Kidney (tissue), 14 donors: ENCODE measurements around the gene MRPL33. TPM values are rescaled to one million over a fixed set of nuclear protein-coding genes. Genes with fewer than 3 reads are reported as not detected.

Experiments
- DNase-seq, 5 donors: peaks; one replicate each; pipeline ENCODE4 v3.0.0-alpha.2; 2013 to 2020
- FAIRE-seq: peaks from 2 replicates; lab custom pipeline; 2012; peaks lifted over from hg19 to GRCh38; lab: Jason Lieb, UNC
- H3K27ac ChIP-seq, 2 donors: one replicate each; pipeline ENCODE4 v1.7.0; 2013; ENCODE audit warnings: low read depth in 2 of 2, low read length in 2 of 2, inconsistent platforms in 1 of 2
- H3K27me3 ChIP-seq: one replicate; pipeline ENCODE4 v1.7.1; 2013; ENCODE audit warnings: low read length, inconsistent platforms; ENCODE audit not compliant: control insufficient read depth, insufficient read depth
- H3K36me3 ChIP-seq, 3 donors: one replicate each; pipeline versions ENCODE4 v1.7.0 to v1.7.1; 2013; ENCODE audit warnings: low read length in 3 of 3, control low read depth in 1 of 3, inconsistent platforms in 1 of 3; ENCODE audit not compliant: insufficient read depth in 3 of 3, control insufficient read depth in 2 of 3
- H3K4me1 ChIP-seq, 3 donors: one replicate each; pipeline versions ENCODE4 v1.7.0 to v1.7.1; 2013; ENCODE audit warnings: low read length in 3 of 3, inconsistent platforms in 1 of 3, low read depth in 1 of 3; ENCODE audit not compliant: control insufficient read depth in 2 of 3, insufficient read depth in 2 of 3
- H3K4me3 ChIP-seq, 3 donors: one replicate each; pipeline versions ENCODE4 v1.7.0 to v1.8.1; 2013; ENCODE audit warnings: low read length in 3 of 3, control low read depth in 1 of 3, inconsistent platforms in 1 of 3
- H3K9ac ChIP-seq, 3 donors: one replicate each; pipeline versions ENCODE4 v1.7.0 to v1.7.1; 2013; ENCODE audit warnings: low read length in 3 of 3, control low read depth in 1 of 3, inconsistent platforms in 1 of 3
- H3K9me3 ChIP-seq, 3 donors: one replicate each; pipeline versions ENCODE4 v1.7.0 to v1.7.1; 2013; ENCODE audit warnings: low read length in 3 of 3, control low read depth in 1 of 3, inconsistent platforms in 1 of 3; ENCODE audit not compliant: control insufficient read depth in 2 of 3, insufficient read depth in 1 of 3
- intact Hi-C: fragments of 100-400 bp; cut with DNase I; formaldehyde crosslinking; loops from one replicate; pipeline ENCODE4 v1.11.1; 2022
- polyA plus RNA-seq: library from polyadenylated mRNA; stranded (reverse); fragments of 350-450 nt; fragmentation: Illumina TruSeq; extraction: RNeasy Lipid Tissue Mini Kit (QIAGEN cat#74804); gene quantifications from one replicate; pipeline ENCODE4 v1.2.3, GENCODE V29; 2014; ENCODE audit warnings: low read depth, low replicate concordance; ENCODE audit not compliant: insufficient read depth
- total RNA-seq: library from RNA; stranded (reverse); fragmentation: NEBNext Ultra II Directional; extraction: Animal tissue kit (Norgen Biotek cat#: 25700); gene quantifications from one replicate; pipeline ENCODE4 v1.2.1, GENCODE V29; 2021
- TF ChIP-seq, protein P1 (sequence below): IDR thresholded peaks from 3 replicates; pipeline ENCODE4 v1.5.1; 2012; ENCODE audit warnings: mild to moderate bottlenecking, moderate library complexity, borderline replicate concordance; ENCODE audit not compliant: insufficient read depth; ENCODE audit errors: extremely low read depth
- donor health status: control.
- donor health status: control.
- donor health status: control.
- donor health status: control.
- donor health status: control.
- donor health status: DM: yes; HTN: yes; CAD: no.
- donor health status: Normal renal cell carcinoma (clear cell type).

Gene MRPL33
- total and polyA plus RNA-seq, 2 donors from 2014 or later = 107 to 312 TPM

DNA sequence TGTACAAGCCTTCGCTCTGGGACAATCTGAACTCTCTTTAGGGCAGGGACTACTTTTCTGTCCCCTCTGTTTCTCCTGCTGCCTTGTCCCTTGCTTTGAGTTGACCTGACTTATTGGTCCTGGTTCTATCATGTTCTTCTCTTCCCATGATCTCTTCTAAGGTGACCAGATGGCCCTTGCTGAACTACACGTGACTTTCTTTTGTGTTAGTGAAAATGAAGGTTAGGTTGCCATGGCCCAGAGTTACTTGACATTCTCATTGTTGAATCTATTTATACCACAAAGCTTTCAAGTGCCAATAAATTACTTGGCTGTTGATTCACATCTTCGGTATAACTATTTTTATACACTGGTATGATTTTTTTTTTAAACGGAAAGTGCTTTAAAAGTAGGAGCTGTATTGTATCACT, 24.4 kb downstream of the MRPL33 start:
- intact Hi-C loops = no loop called here
- Histone ChIP-seq H3K36me3 (no peaks in the 10 kb centered on the region), H3K27ac (peak overlapping the region; percentile 3 to 61), H3K27me3 (no peaks in the 10 kb centered on the region), H3K4me1 (peaks cover 0 to 10% (median 6%) of the 10 kb centered on the region in 3 donors), H3K4me3 (peak overlapping the region in 1 of 3 donors; percentile 7), H3K9ac (no peak overlapping the region), H3K9me3 (no peaks in the 10 kb centered on the region)
- DNase-seq = no peak
- TF ChIP-seq, protein P1, sequence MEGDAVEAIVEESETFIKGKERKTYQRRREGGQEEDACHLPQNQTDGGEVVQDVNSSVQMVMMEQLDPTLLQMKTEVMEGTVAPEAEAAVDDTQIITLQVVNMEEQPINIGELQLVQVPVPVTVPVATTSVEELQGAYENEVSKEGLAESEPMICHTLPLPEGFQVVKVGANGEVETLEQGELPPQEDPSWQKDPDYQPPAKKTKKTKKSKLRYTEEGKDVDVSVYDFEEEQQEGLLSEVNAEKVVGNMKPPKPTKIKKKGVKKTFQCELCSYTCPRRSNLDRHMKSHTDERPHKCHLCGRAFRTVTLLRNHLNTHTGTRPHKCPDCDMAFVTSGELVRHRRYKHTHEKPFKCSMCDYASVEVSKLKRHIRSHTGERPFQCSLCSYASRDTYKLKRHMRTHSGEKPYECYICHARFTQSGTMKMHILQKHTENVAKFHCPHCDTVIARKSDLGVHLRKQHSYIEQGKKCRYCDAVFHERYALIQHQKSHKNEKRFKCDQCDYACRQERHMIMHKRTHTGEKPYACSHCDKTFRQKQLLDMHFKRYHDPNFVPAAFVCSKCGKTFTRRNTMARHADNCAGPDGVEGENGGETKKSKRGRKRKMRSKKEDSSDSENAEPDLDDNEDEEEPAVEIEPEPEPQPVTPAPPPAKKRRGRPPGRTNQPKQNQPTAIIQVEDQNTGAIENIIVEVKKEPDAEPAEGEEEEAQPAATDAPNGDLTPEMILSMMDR = no peak
- FAIRE-seq = no peak

DNA sequence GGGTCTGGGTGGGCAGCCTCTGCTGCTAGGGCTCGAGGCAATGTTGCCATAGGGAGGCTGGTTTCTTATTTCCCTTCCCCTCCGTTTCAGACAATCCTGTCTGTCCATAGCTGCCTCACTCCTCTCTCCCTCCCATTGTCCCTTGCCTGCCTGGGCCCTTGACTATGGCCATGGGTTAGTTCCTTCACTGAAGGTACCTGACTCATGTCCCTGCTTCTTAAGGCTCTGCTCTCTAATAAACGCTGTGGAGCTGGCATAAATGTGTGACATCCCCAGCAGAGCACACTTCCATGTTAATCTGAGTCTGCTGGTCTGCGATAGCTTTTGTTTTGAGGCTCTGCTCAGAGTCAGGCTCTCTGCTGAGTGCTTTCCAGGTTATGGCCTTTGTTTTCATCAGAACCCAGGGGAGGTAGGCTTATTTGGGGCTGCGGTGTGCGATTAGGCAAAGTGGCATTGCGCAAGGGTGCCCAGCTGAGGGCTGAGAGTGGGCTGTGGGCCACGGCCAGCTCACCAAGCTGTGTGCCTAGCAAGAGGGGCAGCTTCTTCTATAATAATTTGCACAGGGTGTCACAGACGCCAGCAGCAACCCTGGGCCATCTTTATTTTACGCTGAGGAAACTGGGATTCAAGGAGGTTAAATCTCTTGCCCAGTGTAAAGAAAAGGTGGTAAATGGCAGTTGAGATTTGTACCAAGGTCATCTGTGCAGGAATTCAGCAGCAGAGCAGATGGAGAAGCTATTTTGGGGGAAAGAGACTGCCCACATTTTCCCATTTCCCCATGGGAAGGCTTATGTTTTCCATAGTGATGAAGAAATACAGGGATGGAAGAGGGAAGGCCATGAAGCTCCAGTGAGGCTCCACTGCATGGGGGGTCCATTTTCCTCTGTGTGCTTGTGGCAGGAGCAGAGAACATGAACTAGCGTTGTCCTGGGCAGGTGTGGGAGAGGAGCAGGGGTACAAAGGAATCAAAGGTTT, 25.6 kb downstream of the MRPL33 start:
- H3K27me3 ChIP-seq = no peaks in the 10 kb centered on the region
- intact Hi-C loops = no loop called here
- no peak overlapping the region for H3K9ac ChIP-seq
- no peaks in the 10 kb centered on the region for H3K36me3 ChIP-seq
- no peak for DNase-seq
- peak overlapping the region; percentile 32 to 36 for H3K27ac ChIP-seq
- no peak for FAIRE-seq
- peaks cover 0 to 10% (median 6%) of the 10 kb centered on the region in 3 donors for H3K4me1 ChIP-seq
- no peak overlapping the region for H3K4me3 ChIP-seq
- no peaks in the 10 kb centered on the region for H3K9me3 ChIP-seq
- TF ChIP-seq, protein P1 = no peak

DNA sequence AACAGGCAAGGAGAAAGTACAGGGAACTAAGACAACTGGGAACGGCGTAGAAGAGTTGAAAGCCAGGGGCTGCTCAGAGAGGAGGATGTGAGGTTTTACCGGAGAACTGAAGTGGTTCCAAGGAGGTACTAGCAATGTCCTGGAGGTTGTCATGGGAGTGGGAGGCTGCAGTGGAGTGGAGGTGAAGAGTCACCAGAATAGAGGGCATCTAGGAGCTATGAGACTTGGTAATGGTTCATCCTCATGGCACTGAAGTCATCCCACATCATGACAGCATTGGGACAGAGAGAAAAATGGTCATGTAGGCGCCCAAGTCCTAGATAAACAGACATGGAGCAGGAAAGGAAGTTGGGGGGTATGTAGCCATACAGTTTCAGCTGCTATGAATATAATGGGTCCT, 26.3 kb downstream of the MRPL33 start:
- H3K36me3 ChIP-seq = no peaks in the 10 kb centered on the region
- H3K4me1 ChIP-seq = peaks cover 0 to 10% (median 6%) of the 10 kb centered on the region in 3 donors
- H3K9me3 ChIP-seq = no peaks in the 10 kb centered on the region
- TF ChIP-seq, protein P1 = no peak
- no peak overlapping the region for H3K9ac ChIP-seq
- no peaks in the 10 kb centered on the region for H3K27me3 ChIP-seq
- FAIRE-seq (no peak), DNase-seq (no peak)
- no peak overlapping the region for H3K4me3 ChIP-seq
- intact Hi-C loops = no loop called here
- H3K27ac ChIP-seq = no peak overlapping the region
